Right lobe of liver (tissue), 4 donors: Measurements from ENCODE around the gene LARP7.

Experiments used
- CTCF ChIP-seq, 4 donors: fragments of 200-600 bp in 3 of 4; fragments of 450-650 bp in 1 of 4; IDR thresholded peaks; one replicate each; pipeline versions ENCODE4 v1.5.1 to v1.8.0; 2016 to 2022; ENCODE audit warnings: antibody characterized with exemption in 4 of 4, mild to moderate bottlenecking in 2 of 4
- POLR2A ChIP-seq: fragments of 450-650 bp; IDR thresholded peaks from one replicate; pipeline ENCODE4 v1.6.1; 2017; ENCODE audit warnings: antibody characterized with exemption, mild to moderate bottlenecking
- donor health status: DM: no; HTN: no; CAD: no.
- donor health status: DM: no; HTN: no; CAD: no.
- donor health status: DM: no; HTN: yes; CAD: no.

- TF ChIP-seq CTCF (IDR thresholded peaks at IDR 0.05) (no peak), POLR2A (no peak)
Measured at GRCh38 chr4:112704991-112705845, 68.3 kb downstream of the LARP7 start.
